Activated T-cell treated with anti-CD3 and anti-CD28 coated beads, Interleukin-2, amount 50 U/mL, for 72 hours (primary cell): ENCODE results near the gene MEA1. TPM values are rescaled to one million over a fixed set of nuclear protein-coding genes. Genes with fewer than 3 reads are reported as not detected.

Experiments used
- ATAC-seq, 2 donors: fragments of 150-1000 bp; cut with Tn5 transposase; replicated peaks in 1 of 2; 2 replicates each; pipeline ENCODE4 v1.10.0; 2021; ENCODE audit warnings: moderate library complexity in 2 of 2, mild to moderate bottlenecking in 1 of 2
- DNase-seq, 2 donors: peaks; one replicate each; pipeline ENCODE4 v3.0.0; 2021 to 2022; ENCODE audit warnings: mixed read lengths in 1 of 2
- H3K27ac Mint-ChIP-seq: one replicate; pipeline ENCODE4 v1.8.0; 2022; ENCODE audit warnings: mild to moderate bottlenecking, moderate library complexity, mixed read lengths
- H3K27me3 Mint-ChIP-seq: one replicate; pipeline ENCODE4 v1.8.0; 2022; ENCODE audit warnings: low read depth, mixed read lengths
- H3K36me3 Mint-ChIP-seq, 2 donors: one replicate each; pipeline ENCODE4 v1.8.0; 2022; ENCODE audit warnings: mixed read lengths in 2 of 2, mild to moderate bottlenecking in 1 of 2; ENCODE audit not compliant: insufficient read depth in 2 of 2
- H3K4me1 Mint-ChIP-seq: one replicate; pipeline ENCODE4 v1.8.0; 2022; ENCODE audit warnings: low read depth, mixed read lengths
- H3K4me3 Mint-ChIP-seq, 2 donors: one replicate each; pipeline ENCODE4 v1.8.0; 2022; ENCODE audit warnings: mild to moderate bottlenecking in 2 of 2, mixed read lengths in 2 of 2, moderate library complexity in 2 of 2
- H3K9me3 Mint-ChIP-seq, 2 donors: one replicate each; pipeline ENCODE4 v1.8.0; 2022; ENCODE audit warnings: mixed read lengths in 2 of 2
- total RNA-seq, 2 donors: library from RNA; stranded (reverse); gene quantifications; one replicate each; pipeline ENCODE4 v1.2.3, GENCODE V29; 2022

MEA1 gene
- total RNA-seq, 2 donors from 2014 or later: 42.1 to 53.7 TPM

- Mint-ChIP-seq H3K36me3 (peaks cover 4 to 12% of the 10 kb centered on the region in 2 donors), H3K9me3 (no peaks in the 10 kb centered on the region), H3K27me3 (no peaks in the 10 kb centered on the region), H3K4me3 (no peak overlapping the region), H3K4me1 (no peaks in the 10 kb centered on the region), H3K27ac (no peak overlapping the region)
- no peak for ATAC-seq
- no peak for DNase-seq
These were observed 21.9 kb upstream of the MEA1 start for GRCh38 chr6:43035495-43036194.

GRCh38 chr6:43034190-43034525 is 20.4 kb upstream of the MEA1 start:
- DNase-seq (no peak), ATAC-seq (no peak)
- peaks cover 4 to 17% of the 10 kb centered on the region in 2 donors for H3K36me3 Mint-ChIP-seq
- no peaks in the 10 kb centered on the region for H3K27me3 Mint-ChIP-seq
- no peaks in the 10 kb centered on the region for H3K9me3 Mint-ChIP-seq
- H3K4me3 Mint-ChIP-seq: no peak overlapping the region
- no peaks in the 10 kb centered on the region for H3K4me1 Mint-ChIP-seq
- H3K27ac Mint-ChIP-seq: peak overlapping the region; percentile 47

DNA sequence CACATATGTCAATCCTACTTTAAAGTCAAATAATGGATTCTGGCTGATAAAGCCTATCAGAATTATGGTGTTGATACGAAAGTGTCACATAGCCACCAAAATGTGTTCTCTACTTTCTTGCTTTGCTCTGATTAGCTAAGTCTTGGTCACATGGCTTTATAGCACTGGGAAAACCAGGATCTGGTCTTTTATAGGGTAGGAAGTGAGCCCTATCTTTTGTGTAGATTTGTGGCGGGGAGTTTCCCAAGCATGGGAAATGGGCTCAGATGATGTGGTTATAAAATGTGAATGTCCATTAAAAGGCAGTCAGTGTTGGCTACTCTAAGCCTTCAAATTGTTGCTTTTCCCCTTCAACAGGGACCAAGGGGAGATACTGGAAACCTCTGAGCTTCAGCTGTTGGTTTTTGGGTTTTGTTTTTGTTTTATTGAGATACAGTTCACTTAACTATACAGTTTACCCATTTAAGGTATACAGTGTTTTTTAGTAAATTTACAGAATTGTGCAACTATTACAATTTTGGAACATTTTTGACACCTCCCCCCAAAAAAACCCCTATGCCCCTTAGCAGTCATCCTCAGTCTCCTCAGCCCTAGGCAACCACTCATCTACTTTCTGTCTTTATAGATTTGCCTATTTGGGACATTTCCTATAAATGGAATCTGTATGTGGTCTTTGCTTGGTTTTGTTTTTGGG is 19.9 kb upstream of the MEA1 start:
- H3K4me3 Mint-ChIP-seq: no peak overlapping the region
- H3K36me3 Mint-ChIP-seq: peaks cover 4 to 17% of the 10 kb centered on the region in 2 donors
- H3K27me3 Mint-ChIP-seq: no peaks in the 10 kb centered on the region
- DNase-seq (no peak), ATAC-seq (no peak)
- H3K9me3 Mint-ChIP-seq: no peaks in the 10 kb centered on the region
- H3K27ac Mint-ChIP-seq: peak overlapping the region; percentile 47
- no peaks in the 10 kb centered on the region for H3K4me1 Mint-ChIP-seq

DNA sequence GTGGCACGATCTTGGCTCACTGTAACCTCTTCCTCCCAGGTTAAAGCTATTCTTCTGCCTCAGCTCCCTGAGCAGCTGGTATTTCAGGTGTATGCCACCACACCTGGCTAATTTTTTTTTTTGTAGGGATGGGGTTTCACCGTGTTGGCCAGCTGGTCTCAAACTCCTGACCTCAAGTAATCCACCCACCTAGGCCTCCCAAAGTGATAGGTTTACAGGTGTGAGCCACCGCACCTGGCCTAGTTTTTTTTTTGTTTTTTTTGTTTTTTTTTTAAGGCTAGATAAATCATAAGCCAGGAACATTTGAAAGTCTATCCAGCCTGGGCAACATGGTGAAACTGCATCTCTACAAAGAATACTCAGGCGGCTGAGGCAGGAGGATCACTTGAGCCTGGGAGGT is 18.6 kb upstream of the MEA1 start:
- Mint-ChIP-seq H3K27ac (no peak overlapping the region), H3K4me1 (no peaks in the 10 kb centered on the region), H3K4me3 (no peak overlapping the region), H3K36me3 (peaks cover 7 to 19% of the 10 kb centered on the region in 2 donors), H3K27me3 (no peaks in the 10 kb centered on the region), H3K9me3 (no peaks in the 10 kb centered on the region)
- ATAC-seq (no peak), DNase-seq (no peak)

DNA sequence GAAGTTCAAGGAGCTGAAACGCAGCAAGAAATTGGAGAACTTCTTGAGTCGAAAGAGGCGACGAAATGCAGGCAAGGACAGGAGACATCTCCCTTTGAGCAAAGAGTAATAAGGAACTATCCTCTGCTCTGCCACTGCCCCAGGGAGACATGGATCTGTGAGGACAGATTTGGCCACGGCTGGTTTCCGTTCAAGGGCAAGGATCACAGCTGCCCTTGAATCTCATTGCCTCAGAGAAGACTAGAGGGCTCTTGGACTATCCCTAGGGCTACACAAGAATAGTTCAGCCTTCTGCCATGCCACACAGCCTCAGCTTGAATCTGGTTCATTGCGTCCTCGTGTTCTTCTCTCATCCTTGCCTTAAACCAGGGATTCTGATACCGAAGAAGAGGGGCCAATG is 15.4 kb upstream of the MEA1 start:
- H3K36me3 Mint-ChIP-seq: peaks cover 18 to 30% of the 10 kb centered on the region in 2 donors
- no peak for ATAC-seq

GRCh38 chr6:43026365-43026764 is 12.6 kb upstream of the MEA1 start:
- Mint-ChIP-seq H3K36me3 (peaks cover 17 to 28% of the 10 kb centered on the region in 2 donors), H3K4me1 (peaks cover 26% of the 10 kb centered on the region), H3K9me3 (no peaks in the 10 kb centered on the region), H3K4me3 (no peak overlapping the region), H3K27ac (no peak overlapping the region), H3K27me3 (no peaks in the 10 kb centered on the region)
- DNase-seq (no peak), ATAC-seq (no peak)

More for the DNA sequence above, 15.4 kb upstream of the MEA1 start:
- peaks cover 9% of the 10 kb centered on the region for H3K4me1 Mint-ChIP-seq
- no peak overlapping the region for H3K27ac Mint-ChIP-seq
- H3K27me3 Mint-ChIP-seq: no peaks in the 10 kb centered on the region
- no peak overlapping the region for H3K4me3 Mint-ChIP-seq
- no peak for DNase-seq
- no peaks in the 10 kb centered on the region for H3K9me3 Mint-ChIP-seq

DNA sequence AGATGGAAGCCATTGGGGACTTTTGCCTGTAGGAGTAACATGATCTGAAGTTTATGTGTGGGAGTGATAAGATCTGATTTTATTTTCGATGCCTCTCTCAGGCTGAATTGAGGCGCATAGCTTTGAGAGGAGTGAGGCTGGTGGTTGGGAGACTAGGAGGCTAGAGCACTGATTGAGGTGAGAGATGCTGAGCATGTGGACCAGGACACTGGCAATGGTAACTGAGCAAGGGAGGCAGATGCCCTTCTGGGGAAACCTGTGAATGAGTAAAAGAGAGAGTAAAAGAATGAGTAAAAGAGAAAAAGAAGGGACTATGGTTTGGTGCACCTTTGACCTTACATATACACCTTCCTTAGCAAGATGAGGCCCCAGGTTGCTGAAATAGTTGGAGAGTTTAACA is 10.7 kb upstream of the MEA1 start:
- ATAC-seq: peak; percentile 22 to 42
- H3K4me3 Mint-ChIP-seq: peak overlapping the region; percentile 37 to 53
- peaks cover 17 to 29% of the 10 kb centered on the region in 2 donors for H3K36me3 Mint-ChIP-seq
- H3K27me3 Mint-ChIP-seq: no peaks in the 10 kb centered on the region
- H3K4me1 Mint-ChIP-seq: peaks cover 36% of the 10 kb centered on the region
- no peak for DNase-seq
- peak overlapping the region; percentile 24 for H3K27ac Mint-ChIP-seq
- no peaks in the 10 kb centered on the region for H3K9me3 Mint-ChIP-seq

DNA sequence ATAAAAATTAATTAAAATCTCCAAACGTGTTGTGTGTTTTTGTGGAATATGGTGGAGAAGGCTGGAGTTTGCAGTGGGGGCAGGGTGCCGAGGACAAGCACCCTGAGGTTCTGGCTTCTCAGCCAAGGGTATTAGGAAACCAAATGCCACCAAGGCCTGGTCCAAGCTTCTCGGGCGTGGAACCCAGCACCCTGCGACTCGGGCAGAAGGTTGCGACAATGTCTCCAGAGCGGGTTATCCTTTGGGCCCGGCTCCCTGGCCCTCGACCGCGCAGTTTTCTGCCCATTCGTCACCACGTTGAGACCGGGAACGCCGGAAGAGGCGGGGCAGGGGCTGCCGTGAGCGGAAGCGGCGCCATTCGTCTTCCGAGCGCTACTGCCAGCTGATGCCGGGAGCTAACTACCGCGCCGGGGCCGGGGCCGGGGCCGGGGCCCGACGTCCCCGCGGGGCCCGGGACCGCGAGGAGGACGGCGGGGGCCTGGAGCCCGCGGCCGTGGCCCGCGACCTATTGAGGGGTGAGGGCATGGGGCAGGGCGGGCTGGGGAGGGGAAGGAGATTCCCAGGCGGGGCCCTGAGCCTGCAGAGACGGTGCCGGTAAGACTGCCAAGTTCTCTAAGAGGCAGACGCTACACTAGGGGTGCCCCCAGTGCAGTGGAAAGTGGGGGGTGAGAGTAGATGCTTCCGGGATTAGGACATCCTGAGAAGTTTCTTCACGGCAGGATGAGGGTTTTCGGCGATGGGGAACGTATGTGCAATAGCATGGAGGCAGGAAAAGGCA is 7.7 kb upstream of the MEA1 start, which contains the start of gene RRP36:
Gene RRP36, plus strand, starts transcription at position 354 of the 778 bp plus-strand sequence. Its CDS starts 32 bp downstream, at position 386.
- peaks cover 15 to 31% of the 10 kb centered on the region in 2 donors for H3K36me3 Mint-ChIP-seq
- H3K27ac Mint-ChIP-seq: peak within 1 kb of the TSS; percentile 80
- DNase-seq (peak; percentile 72 to 79), ATAC-seq (peak; percentile 87 to 90)
- H3K4me1 Mint-ChIP-seq: peaks cover 48% of the 10 kb centered on the region
- no peaks in the 10 kb centered on the region for H3K27me3 Mint-ChIP-seq
- no peaks in the 10 kb centered on the region for H3K9me3 Mint-ChIP-seq
- H3K4me3 Mint-ChIP-seq: peak within 1 kb of the TSS; percentile 93 to 95

- no peaks in the 10 kb centered on the region for H3K9me3 Mint-ChIP-seq
- DNase-seq (no peak), ATAC-seq (no peak)
- H3K27me3 Mint-ChIP-seq: no peaks in the 10 kb centered on the region
- peak overlapping the region; percentile 65 to 86 for H3K4me3 Mint-ChIP-seq
- H3K4me1 Mint-ChIP-seq: peaks cover 54% of the 10 kb centered on the region
- no peak overlapping the region for H3K27ac Mint-ChIP-seq
- H3K36me3 Mint-ChIP-seq: peaks cover 13 to 29% of the 10 kb centered on the region in 2 donors
These were observed 7.1 kb upstream of the MEA1 start for GRCh38 chr6:43020847-43021246.

DNA sequence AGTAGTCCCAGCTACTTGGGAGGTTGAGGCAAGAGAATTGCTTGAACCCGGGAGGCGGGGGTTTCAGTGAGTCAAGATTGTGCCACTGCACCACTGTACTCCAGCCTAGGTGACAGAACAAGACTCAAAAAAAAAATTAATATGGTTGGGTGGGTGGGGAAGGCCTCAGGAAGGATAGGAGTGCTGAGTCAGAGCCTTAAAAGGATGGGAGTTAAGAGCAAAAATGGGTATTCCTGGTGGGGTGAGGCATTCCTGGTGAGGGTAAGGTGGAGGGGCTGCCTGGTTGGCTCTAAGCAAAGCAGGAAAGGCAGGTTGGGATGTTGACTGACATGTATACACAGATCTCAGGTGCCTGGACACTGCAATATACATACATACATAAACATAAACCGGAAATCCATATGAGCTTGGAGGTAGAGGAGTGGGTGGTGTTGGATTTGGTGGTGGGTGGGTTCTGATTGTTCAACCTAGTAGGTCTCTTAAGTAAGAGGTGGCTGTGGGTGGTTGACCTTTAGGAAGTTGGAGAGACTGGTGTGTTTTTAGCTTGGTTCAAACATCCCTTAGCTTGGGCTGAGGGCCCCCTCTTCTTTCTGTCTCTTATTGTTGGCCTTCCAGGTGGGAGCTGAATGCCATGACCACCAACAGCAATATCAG is 6.4 kb upstream of the MEA1 start:
- H3K4me1 Mint-ChIP-seq: peaks cover 55% of the 10 kb centered on the region
- H3K4me3 Mint-ChIP-seq: peak overlapping the region; percentile 18 to 37
- peak overlapping the region; percentile 24 for H3K27ac Mint-ChIP-seq
- peaks cover 12 to 25% of the 10 kb centered on the region in 2 donors for H3K36me3 Mint-ChIP-seq
- H3K27me3 Mint-ChIP-seq: no peaks in the 10 kb centered on the region
- no peak for DNase-seq
- no peaks in the 10 kb centered on the region for H3K9me3 Mint-ChIP-seq
- no peak for ATAC-seq

DNA sequence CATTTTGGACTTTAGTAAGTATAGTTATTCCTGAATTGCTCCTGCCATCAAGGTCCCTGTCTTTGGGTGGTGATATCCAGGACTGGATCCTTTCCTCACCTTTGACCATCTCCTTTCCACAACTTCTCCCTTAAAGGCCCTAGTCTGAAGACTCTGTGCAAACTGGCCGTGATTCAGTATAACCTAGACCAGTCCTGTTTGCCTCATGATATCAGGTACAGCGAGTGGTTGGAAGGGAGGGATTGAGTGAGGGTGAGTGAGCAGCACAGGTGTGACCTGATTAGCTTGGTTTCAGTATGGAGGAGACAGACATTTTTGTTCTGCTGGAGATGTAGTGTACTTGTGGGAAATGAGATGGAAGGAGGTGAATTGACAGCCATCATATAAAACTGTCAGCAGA is 5.4 kb upstream of the MEA1 start:
- ATAC-seq: no peak
- Mint-ChIP-seq H3K27ac (no peak overlapping the region), H3K36me3 (peaks cover 5 to 19% of the 10 kb centered on the region in 2 donors), H3K9me3 (no peaks in the 10 kb centered on the region), H3K27me3 (no peaks in the 10 kb centered on the region), H3K4me1 (peaks cover 55% of the 10 kb centered on the region), H3K4me3 (no peak overlapping the region)
- DNase-seq: no peak

DNA sequence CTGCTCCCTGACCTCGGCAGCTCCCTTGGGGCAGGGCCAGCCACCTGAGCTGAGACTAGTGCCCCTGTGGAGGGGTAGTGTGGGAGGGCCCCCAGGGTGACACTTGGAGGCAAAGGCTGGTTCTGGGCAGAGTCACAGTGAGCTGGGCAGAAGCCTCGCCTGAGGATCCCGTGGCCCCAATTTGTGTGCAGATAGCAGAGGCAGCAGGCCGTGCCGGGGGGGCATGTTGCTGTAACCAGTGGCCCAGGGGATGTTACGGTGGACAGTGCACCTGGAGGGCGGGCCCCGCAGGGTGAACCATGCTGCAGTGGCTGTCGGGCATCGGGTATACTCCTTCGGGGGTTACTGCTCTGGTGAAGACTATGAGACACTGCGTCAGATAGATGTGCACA is 3.2 kb upstream of the MEA1 start:
- H3K4me1 Mint-ChIP-seq: peaks cover 58% of the 10 kb centered on the region
- H3K9me3 Mint-ChIP-seq: no peaks in the 10 kb centered on the region
- no peak for ATAC-seq
- no peak for DNase-seq
- H3K27me3 Mint-ChIP-seq: no peaks in the 10 kb centered on the region
- peaks cover 4 to 17% of the 10 kb centered on the region in 2 donors for H3K36me3 Mint-ChIP-seq
- H3K4me3 Mint-ChIP-seq: no peak overlapping the region
- no peak overlapping the region for H3K27ac Mint-ChIP-seq
